HepG2 (cell line): ENCODE measurements around the gene UGP2. TPM values are rescaled to one million over a fixed set of nuclear protein-coding genes. Genes with fewer than 3 reads are reported as not detected.

Source experiments
- ATRX ChIP-seq: sonication (generic); formaldehyde crosslinking; IDR thresholded peaks from 2 replicates; pipeline ENCODE4 v1.4.0; 2020; ENCODE audit warnings: missing genetic modification reagents, borderline replicate concordance
- CREM ChIP-seq, 2 experiments: sonication (generic) in 1 of 2; formaldehyde crosslinking in 1 of 2; IDR thresholded peaks; 2 replicates each; pipeline versions ENCODE4 v1.4.0 to v1.6.1; 2016 to 2020; ENCODE audit warnings: antibody characterized with exemption in 1 of 2, mild to moderate bottlenecking in 1 of 2, missing genetic modification reagents in 1 of 2
- HMGA1 ChIP-seq: sonication (generic); formaldehyde crosslinking; conservative IDR thresholded peaks from 2 replicates; pipeline ENCODE4 v1.4.0; 2020; ENCODE audit warnings: missing genetic modification reagents
- PRPF4 ChIP-seq: fragments of 200-400 bp; formaldehyde crosslinking; IDR thresholded peaks from 2 replicates; pipeline ENCODE4 v1.6.1; 2016; ENCODE audit warnings: low read length, low read depth; ENCODE audit not compliant: poor library complexity, severe bottlenecking
- SIN3A ChIP-seq: IDR thresholded peaks from 2 replicates; pipeline ENCODE4 v1.6.1; 2011; ENCODE audit warnings: low read depth, mild to moderate bottlenecking, control low read depth, low read length, borderline replicate concordance
- SIX4 ChIP-seq: sonication (generic); formaldehyde crosslinking; IDR thresholded peaks from 2 replicates; pipeline ENCODE4 v1.4.0; 2020; ENCODE audit warnings: missing genetic modification reagents
- ZNF121 ChIP-seq: sonication (generic); formaldehyde crosslinking; IDR thresholded peaks from 2 replicates; pipeline ENCODE4 v1.5.0; 2020; ENCODE audit warnings: mild to moderate bottlenecking, missing genetic modification reagents
- ZNF616 ChIP-seq: sonication (generic); formaldehyde crosslinking; IDR thresholded peaks from 2 replicates; pipeline ENCODE4 v1.5.0; 2020; ENCODE audit warnings: low read depth, mild to moderate bottlenecking, missing genetic modification reagents
- polyA plus RNA-seq, 8 experiments: library from polyadenylated mRNA; depleted of rRNA in 3 of 8; stranded (reverse) in 7 of 8; unstranded in 1 of 8; fragments of >200 nt; fragmentation: Illumina TruSeq in 4 of 8; extraction: Trizol in 4 of 8; gene quantifications; 2 replicates each; pipeline versions ENCODE4 v1.2.1 to v1.2.3, GENCODE V29; 2011 to 2016; ENCODE audit warnings: low read depth in 4 of 8, missing spikeins in 1 of 8, mixed read lengths in 1 of 8; ENCODE audit not compliant: insufficient read depth in 1 of 8
- total RNA-seq, 5 experiments: library from RNA; depleted of rRNA; stranded (reverse); fragments of >200 nt; fragmentation: Illumina TruSeq; extraction: Trizol; gene quantifications; 2 replicates each; pipeline ENCODE4 v1.2.3, GENCODE V29; 2016; ENCODE audit warnings: low read depth in 1 of 5
- TF ChIP-seq, protein P1 (sequence below): sonication (generic); formaldehyde crosslinking; IDR thresholded peaks from 2 replicates; pipeline ENCODE4 v1.8.1; 2022; ENCODE audit warnings: low read depth, mild to moderate bottlenecking, missing genetic modification reagents
- TF ChIP-seq, protein P2 (sequence below): sonication (generic); formaldehyde crosslinking; IDR thresholded peaks from 2 replicates; pipeline ENCODE4 v1.4.0; 2020; ENCODE audit warnings: mild to moderate bottlenecking, missing genetic modification reagents
- TF ChIP-seq, protein P3 (sequence below): sonication (generic); formaldehyde crosslinking; IDR thresholded peaks from 2 replicates; pipeline ENCODE4 v1.4.0; 2020; ENCODE audit warnings: missing genetic modification reagents
- TF ChIP-seq, protein P4 (sequence below): sonication (generic); formaldehyde crosslinking; conservative IDR thresholded peaks from 2 replicates; pipeline ENCODE4 v1.4.0; 2020; ENCODE audit warnings: missing genetic modification reagents
- TF ChIP-seq, protein P5 (sequence below): sonication (generic); formaldehyde crosslinking; conservative IDR thresholded peaks from 2 replicates; pipeline ENCODE4 v1.5.0; 2020; ENCODE audit warnings: missing genetic modification reagents

Gene UGP2
- total and polyA plus RNA-seq, 2 of the 13 experiments (the other 11 are each of a cell fraction or from before 2014, with no cell fraction given): 96.0 to 134 TPM

DNA sequence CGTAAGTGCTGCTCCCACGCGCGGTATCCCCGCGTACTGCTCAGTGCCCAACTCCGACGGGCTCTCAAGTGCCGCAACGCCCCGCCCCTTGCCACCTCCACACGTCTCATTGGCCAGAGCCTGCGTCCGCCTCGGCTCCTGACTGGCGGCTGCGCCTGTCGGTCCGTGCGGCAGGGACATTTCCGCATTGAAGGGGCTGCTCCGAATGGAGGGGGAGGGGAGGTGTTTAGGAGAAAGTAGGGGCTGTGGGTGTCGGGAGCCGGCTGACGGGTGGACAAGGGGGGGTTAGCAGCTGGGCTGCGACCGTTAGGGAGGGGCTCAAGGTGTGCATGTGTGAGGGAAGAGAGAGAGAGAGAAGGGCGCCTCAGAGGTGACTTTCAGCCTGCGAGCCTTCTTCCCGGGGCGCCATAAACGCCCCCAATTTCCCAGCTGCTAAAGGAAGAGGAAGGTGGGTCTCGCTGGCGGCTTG is 877 bp upstream of the UGP2 start (continued):
- TF ChIP-seq, protein P1, sequence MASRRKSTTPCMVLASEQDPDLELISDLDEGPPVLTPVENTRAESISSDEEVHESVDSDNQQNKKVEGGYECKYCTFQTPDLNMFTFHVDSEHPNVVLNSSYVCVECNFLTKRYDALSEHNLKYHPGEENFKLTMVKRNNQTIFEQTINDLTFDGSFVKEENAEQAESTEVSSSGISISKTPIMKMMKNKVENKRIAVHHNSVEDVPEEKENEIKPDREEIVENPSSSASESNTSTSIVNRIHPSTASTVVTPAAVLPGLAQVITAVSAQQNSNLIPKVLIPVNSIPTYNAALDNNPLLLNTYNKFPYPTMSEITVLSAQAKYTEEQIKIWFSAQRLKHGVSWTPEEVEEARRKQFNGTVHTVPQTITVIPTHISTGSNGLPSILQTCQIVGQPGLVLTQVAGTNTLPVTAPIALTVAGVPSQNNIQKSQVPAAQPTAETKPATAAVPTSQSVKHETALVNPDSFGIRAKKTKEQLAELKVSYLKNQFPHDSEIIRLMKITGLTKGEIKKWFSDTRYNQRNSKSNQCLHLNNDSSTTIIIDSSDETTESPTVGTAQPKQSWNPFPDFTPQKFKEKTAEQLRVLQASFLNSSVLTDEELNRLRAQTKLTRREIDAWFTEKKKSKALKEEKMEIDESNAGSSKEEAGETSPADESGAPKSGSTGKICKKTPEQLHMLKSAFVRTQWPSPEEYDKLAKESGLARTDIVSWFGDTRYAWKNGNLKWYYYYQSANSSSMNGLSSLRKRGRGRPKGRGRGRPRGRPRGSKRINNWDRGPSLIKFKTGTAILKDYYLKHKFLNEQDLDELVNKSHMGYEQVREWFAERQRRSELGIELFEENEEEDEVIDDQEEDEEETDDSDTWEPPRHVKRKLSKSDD: peak; percentile 96
- no peak for TF ChIP-seq SIX4
- peak; percentile 72 for TF ChIP-seq SIN3A
- TF ChIP-seq CREM (IDR thresholded peaks at IDR 0.05): peak; percentile 64
- no peak for TF ChIP-seq CREM (CRISPR knock-in tag; IDR thresholded peaks at IDR 0.05)
- no peak for TF ChIP-seq HMGA1
- no peak for TF ChIP-seq ATRX (CRISPR knock-in tag)
- TF ChIP-seq PRPF4: peak; percentile 60
- TF ChIP-seq ZNF121: no peak; the same call in 1 of the 2 replicates
- TF ChIP-seq, protein P2, sequence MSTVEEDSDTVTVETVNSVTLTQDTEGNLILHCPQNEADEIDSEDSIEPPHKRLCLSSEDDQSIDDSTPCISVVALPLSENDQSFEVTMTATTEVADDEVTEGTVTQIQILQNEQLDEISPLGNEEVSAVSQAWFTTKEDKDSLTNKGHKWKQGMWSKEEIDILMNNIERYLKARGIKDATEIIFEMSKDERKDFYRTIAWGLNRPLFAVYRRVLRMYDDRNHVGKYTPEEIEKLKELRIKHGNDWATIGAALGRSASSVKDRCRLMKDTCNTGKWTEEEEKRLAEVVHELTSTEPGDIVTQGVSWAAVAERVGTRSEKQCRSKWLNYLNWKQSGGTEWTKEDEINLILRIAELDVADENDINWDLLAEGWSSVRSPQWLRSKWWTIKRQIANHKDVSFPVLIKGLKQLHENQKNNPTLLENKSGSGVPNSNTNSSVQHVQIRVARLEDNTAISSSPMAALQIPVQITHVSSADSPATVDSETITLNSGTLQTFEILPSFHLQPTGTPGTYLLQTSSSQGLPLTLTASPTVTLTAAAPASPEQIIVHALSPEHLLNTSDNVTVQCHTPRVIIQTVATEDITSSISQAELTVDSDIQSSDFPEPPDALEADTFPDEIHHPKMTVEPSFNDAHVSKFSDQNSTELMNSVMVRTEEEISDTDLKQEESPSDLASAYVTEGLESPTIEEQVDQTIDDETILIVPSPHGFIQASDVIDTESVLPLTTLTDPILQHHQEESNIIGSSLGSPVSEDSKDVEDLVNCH (CRISPR knock-in tag): 0 out of 2 replicates have a peak, but pooled peaks have one; percentile 84
- peak; percentile 95 for TF ChIP-seq ZNF616 (CRISPR knock-in tag)
- TF ChIP-seq, protein P3, sequence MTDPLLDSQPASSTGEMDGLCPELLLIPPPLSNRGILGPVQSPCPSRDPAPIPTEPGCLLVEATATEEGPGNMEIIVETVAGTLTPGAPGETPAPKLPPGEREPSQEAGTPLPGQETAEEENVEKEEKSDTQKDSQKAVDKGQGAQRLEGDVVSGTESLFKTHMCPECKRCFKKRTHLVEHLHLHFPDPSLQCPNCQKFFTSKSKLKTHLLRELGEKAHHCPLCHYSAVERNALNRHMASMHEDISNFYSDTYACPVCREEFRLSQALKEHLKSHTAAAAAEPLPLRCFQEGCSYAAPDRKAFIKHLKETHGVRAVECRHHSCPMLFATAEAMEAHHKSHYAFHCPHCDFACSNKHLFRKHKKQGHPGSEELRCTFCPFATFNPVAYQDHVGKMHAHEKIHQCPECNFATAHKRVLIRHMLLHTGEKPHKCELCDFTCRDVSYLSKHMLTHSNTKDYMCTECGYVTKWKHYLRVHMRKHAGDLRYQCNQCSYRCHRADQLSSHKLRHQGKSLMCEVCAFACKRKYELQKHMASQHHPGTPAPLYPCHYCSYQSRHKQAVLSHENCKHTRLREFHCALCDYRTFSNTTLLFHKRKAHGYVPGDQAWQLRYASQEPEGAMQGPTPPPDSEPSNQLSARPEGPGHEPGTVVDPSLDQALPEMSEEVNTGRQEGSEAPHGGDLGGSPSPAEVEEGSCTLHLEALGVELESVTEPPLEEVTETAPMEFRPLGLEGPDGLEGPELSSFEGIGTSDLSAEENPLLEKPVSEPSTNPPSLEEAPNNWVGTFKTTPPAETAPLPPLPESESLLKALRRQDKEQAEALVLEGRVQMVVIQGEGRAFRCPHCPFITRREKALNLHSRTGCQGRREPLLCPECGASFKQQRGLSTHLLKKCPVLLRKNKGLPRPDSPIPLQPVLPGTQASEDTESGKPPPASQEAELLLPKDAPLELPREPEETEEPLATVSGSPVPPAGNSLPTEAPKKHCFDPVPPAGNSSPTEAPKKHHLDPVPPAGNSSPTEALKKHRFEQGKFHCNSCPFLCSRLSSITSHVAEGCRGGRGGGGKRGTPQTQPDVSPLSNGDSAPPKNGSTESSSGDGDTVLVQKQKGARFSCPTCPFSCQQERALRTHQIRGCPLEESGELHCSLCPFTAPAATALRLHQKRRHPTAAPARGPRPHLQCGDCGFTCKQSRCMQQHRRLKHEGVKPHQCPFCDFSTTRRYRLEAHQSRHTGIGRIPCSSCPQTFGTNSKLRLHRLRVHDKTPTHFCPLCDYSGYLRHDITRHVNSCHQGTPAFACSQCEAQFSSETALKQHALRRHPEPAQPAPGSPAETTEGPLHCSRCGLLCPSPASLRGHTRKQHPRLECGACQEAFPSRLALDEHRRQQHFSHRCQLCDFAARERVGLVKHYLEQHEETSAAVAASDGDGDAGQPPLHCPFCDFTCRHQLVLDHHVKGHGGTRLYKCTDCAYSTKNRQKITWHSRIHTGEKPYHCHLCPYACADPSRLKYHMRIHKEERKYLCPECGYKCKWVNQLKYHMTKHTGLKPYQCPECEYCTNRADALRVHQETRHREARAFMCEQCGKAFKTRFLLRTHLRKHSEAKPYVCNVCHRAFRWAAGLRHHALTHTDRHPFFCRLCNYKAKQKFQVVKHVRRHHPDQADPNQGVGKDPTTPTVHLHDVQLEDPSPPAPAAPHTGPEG (CRISPR knock-in tag): no peak; the same call in 1 of the 2 replicates
- TF ChIP-seq, protein P4, sequence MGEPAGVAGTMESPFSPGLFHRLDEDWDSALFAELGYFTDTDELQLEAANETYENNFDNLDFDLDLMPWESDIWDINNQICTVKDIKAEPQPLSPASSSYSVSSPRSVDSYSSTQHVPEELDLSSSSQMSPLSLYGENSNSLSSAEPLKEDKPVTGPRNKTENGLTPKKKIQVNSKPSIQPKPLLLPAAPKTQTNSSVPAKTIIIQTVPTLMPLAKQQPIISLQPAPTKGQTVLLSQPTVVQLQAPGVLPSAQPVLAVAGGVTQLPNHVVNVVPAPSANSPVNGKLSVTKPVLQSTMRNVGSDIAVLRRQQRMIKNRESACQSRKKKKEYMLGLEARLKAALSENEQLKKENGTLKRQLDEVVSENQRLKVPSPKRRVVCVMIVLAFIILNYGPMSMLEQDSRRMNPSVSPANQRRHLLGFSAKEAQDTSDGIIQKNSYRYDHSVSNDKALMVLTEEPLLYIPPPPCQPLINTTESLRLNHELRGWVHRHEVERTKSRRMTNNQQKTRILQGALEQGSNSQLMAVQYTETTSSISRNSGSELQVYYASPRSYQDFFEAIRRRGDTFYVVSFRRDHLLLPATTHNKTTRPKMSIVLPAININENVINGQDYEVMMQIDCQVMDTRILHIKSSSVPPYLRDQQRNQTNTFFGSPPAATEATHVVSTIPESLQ (CRISPR knock-in tag): no peak
- TF ChIP-seq, protein P5, sequence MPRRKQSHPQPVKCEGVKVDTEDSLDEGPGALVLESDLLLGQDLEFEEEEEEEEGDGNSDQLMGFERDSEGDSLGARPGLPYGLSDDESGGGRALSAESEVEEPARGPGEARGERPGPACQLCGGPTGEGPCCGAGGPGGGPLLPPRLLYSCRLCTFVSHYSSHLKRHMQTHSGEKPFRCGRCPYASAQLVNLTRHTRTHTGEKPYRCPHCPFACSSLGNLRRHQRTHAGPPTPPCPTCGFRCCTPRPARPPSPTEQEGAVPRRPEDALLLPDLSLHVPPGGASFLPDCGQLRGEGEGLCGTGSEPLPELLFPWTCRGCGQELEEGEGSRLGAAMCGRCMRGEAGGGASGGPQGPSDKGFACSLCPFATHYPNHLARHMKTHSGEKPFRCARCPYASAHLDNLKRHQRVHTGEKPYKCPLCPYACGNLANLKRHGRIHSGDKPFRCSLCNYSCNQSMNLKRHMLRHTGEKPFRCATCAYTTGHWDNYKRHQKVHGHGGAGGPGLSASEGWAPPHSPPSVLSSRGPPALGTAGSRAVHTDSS (CRISPR knock-in tag): no peak
